Ectodermal cell (in vitro differentiated cells): Measurements from ENCODE around the gene CTSF.
"Not testable (repeated sequence)": the region's sequence is repeated elsewhere in the genome, so short reads cannot be mapped to it uniquely, and the experiment has no call there.

Experiments used
- H3K27ac ChIP-seq: 2 replicates; pipeline ENCODE4 v1.7.0; 2013; ENCODE audit warnings: mild to moderate bottlenecking, low read depth, low read length; ENCODE audit not compliant: insufficient read depth, poor library complexity, severe bottlenecking
- H3K27me3 ChIP-seq: 2 replicates; pipeline ENCODE4 v1.7.0; 2013; ENCODE audit warnings: mild to moderate bottlenecking, low read length; ENCODE audit not compliant: insufficient read depth, control insufficient read depth, poor library complexity, severe bottlenecking
- H3K36me3 ChIP-seq: one replicate; pipeline ENCODE4 v1.7.0; 2013; ENCODE audit warnings: low read length; ENCODE audit not compliant: control insufficient read depth, insufficient read depth
- H3K4me1 ChIP-seq: one replicate; pipeline ENCODE4 v1.7.0; 2013; ENCODE audit warnings: low read length; ENCODE audit not compliant: control insufficient read depth, insufficient read depth
- H3K4me3 ChIP-seq: 2 replicates; pipeline ENCODE4 v1.7.0; 2013; ENCODE audit warnings: low read depth, low read length, control low read depth; ENCODE audit not compliant: insufficient read depth
- H3K9me3 ChIP-seq: 2 replicates; pipeline ENCODE4 v1.7.0; 2013; ENCODE audit warnings: mild to moderate bottlenecking, low read length, moderate library complexity; ENCODE audit not compliant: control insufficient read depth
- WGBS, 2 experiments: methylation state at CpG; one replicate each; pipeline ENCODE4 v1.1.7; 2013; ENCODE audit warnings: missing lambda C conversion rate in 2 of 2; 5-methylcytosine and 5-hydroxymethylcytosine counted together

CTSF gene

GRCh38 chr11:66589315-66589714, 20.9 kb upstream of the CTSF start:
- 63 to 68% methylated on average over 2 of the region's 2 CpGs for WGBS, 2 experiments
- not testable (repeated sequence) for H3K27me3 ChIP-seq, H3K9me3 ChIP-seq, H3K36me3 ChIP-seq, H3K4me1 ChIP-seq, H3K27ac ChIP-seq, H3K4me3 ChIP-seq

GRCh38 chr11:66586136-66586535, 17.7 kb upstream of the CTSF start:
- no peak overlapping the region for H3K4me3 ChIP-seq
- no peaks in the 10 kb centered on the region for H3K4me1 ChIP-seq
- no peaks in the 10 kb centered on the region for H3K36me3 ChIP-seq
- H3K9me3 ChIP-seq, result no peaks in the 10 kb centered on the region
- no peak overlapping the region for H3K27ac ChIP-seq
- H3K27me3 ChIP-seq, result no peaks in the 10 kb centered on the region
- WGBS, 2 experiments, result 63 to 66% methylated on average over 2 of the region's 2 CpGs

GRCh38 chr11:66585447-66585846, 17.0 kb upstream of the CTSF start:
- 95% methylated on average over 1 of the region's 1 CpG; no CpG with 5 or more reads in 1 of the 2 experiments for WGBS, 2 experiments
- not testable (repeated sequence) for H3K27me3 ChIP-seq, H3K9me3 ChIP-seq, H3K4me1 ChIP-seq, H3K4me3 ChIP-seq, H3K36me3 ChIP-seq, H3K27ac ChIP-seq

- not testable (repeated sequence) for H3K27me3 ChIP-seq, H3K9me3 ChIP-seq, H3K27ac ChIP-seq, H3K4me3 ChIP-seq, H3K36me3 ChIP-seq, H3K4me1 ChIP-seq
- WGBS, 2 experiments, result 79 to 91% methylated on average over 3 of the region's 3 CpGs
Observed at GRCh38 chr11:66582565-66583147, 14.2 kb upstream of the CTSF start.

- Histone ChIP-seq H3K4me1 (no peaks in the 10 kb centered on the region), H3K36me3 (no peaks in the 10 kb centered on the region), H3K9me3 (no peaks in the 10 kb centered on the region), H3K4me3 (no peak overlapping the region), H3K27me3 (peaks cover 6% of the 10 kb centered on the region), H3K27ac (no peak overlapping the region)
- WGBS, 2 experiments, result 79 to 90% methylated on average over 2 to 3 of the region's 3 CpGs
Observed at GRCh38 chr11:66581261-66581660, 12.9 kb upstream of the CTSF start.

- no peak overlapping the region for H3K27ac ChIP-seq
- H3K27me3 ChIP-seq, result peaks cover 6% of the 10 kb centered on the region
- WGBS, 2 experiments, result 92 to 94% methylated on average over 5 of the region's 5 CpGs
- no peak overlapping the region for H3K4me3 ChIP-seq
- no peaks in the 10 kb centered on the region for H3K9me3 ChIP-seq
- H3K36me3 ChIP-seq, result no peaks in the 10 kb centered on the region
- H3K4me1 ChIP-seq, result no peaks in the 10 kb centered on the region
Observed at GRCh38 chr11:66580803-66581202, 12.4 kb upstream of the CTSF start.

GRCh38 chr11:66579017-66579606, 10.7 kb upstream of the CTSF start:
- H3K4me3 ChIP-seq, result no peak overlapping the region

GRCh38 chr11:66570850-66571180, 2.4 kb upstream of the CTSF start:
- 62 to 77% methylated on average over 2 of the region's 2 CpGs for WGBS, 2 experiments
- peak overlapping the region; percentile 60 for H3K27ac ChIP-seq
- no peaks in the 10 kb centered on the region for H3K36me3 ChIP-seq
- H3K4me1 ChIP-seq, result no peaks in the 10 kb centered on the region
- peaks cover 6% of the 10 kb centered on the region for H3K27me3 ChIP-seq
- H3K4me3 ChIP-seq, result no peak overlapping the region
- no peaks in the 10 kb centered on the region for H3K9me3 ChIP-seq

More at GRCh38 chr11:66579017-66579606, 10.7 kb upstream of the CTSF start:
- H3K9me3 ChIP-seq, result no peaks in the 10 kb centered on the region
- peaks cover 6% of the 10 kb centered on the region for H3K27me3 ChIP-seq
- no peak overlapping the region for H3K27ac ChIP-seq
- H3K4me1 ChIP-seq, result no peaks in the 10 kb centered on the region
- H3K36me3 ChIP-seq, result no peaks in the 10 kb centered on the region
- 29 to 31% methylated on average over 25 of the region's 25 CpGs for WGBS, 2 experiments

GRCh38 chr11:66570079-66570849, 1.9 kb upstream of the CTSF start:
- H3K9me3 ChIP-seq, result no peaks in the 10 kb centered on the region
- no peak overlapping the region for H3K4me3 ChIP-seq
- peaks cover 6% of the 10 kb centered on the region for H3K27me3 ChIP-seq
- no peaks in the 10 kb centered on the region for H3K4me1 ChIP-seq
- H3K27ac ChIP-seq, result peak overlapping the region; percentile 67
- no peaks in the 10 kb centered on the region for H3K36me3 ChIP-seq
- 68% methylated on average over 5 of the region's 5 CpGs for WGBS, 2 experiments

- Histone ChIP-seq H3K27me3 (peaks cover 6% of the 10 kb centered on the region), H3K36me3 (no peaks in the 10 kb centered on the region), H3K4me3 (no peak overlapping the region), H3K4me1 (no peaks in the 10 kb centered on the region), H3K9me3 (no peaks in the 10 kb centered on the region), H3K27ac (no peak overlapping the region)
- WGBS, 2 experiments, result 92 to 93% methylated on average over 7 of the region's 7 CpGs
Observed at GRCh38 chr11:66569076-66569475, 670 bp upstream of the CTSF start.
